KMS-11 (cell line): ENCODE results near the gene EDA.

Experiments used
- H2AFZ ChIP-seq: fragments of 200-600 bp; sonication (generic); 2 replicates; pipeline ENCODE4 v1.6.1; 2016; ENCODE audit warnings: antibody characterized with exemption, mixed run types, low read depth
- H3K27ac ChIP-seq: fragments of 200-600 bp; sonication (generic); 2 replicates; pipeline ENCODE4 v1.6.1; 2016; ENCODE audit warnings: mild to moderate bottlenecking, mixed run types
- H3K27me3 ChIP-seq: fragments of 200-600 bp; sonication (generic); 2 replicates; pipeline ENCODE4 v1.6.1; 2017; ENCODE audit warnings: mild to moderate bottlenecking, low read depth, mixed run types, moderate library complexity; ENCODE audit not compliant: insufficient read depth
- H3K36me3 ChIP-seq: fragments of 200-600 bp; sonication (generic); 2 replicates; pipeline ENCODE4 v1.6.1; 2017; ENCODE audit warnings: mild to moderate bottlenecking, mixed run types; ENCODE audit not compliant: insufficient read depth
- H3K4me1 ChIP-seq: fragments of 200-600 bp; sonication (generic); 2 replicates; pipeline ENCODE4 v1.6.1; 2016; ENCODE audit warnings: mild to moderate bottlenecking, low read depth, mixed run types; ENCODE audit not compliant: poor library complexity, severe bottlenecking
- H3K4me2 ChIP-seq: fragments of 200-600 bp; sonication (generic); 2 replicates; pipeline ENCODE4 v1.7.0; 2016; ENCODE audit warnings: mild to moderate bottlenecking, mixed run types
- H3K4me3 ChIP-seq: fragments of 200-600 bp; sonication (generic); IDR thresholded peaks from 2 replicates; pipeline ENCODE4 v1.6.1; 2017; ENCODE audit warnings: low read depth, low read length, mixed read lengths; ENCODE audit not compliant: insufficient read depth
- H3K79me2 ChIP-seq: fragments of 200-600 bp; sonication (generic); 2 replicates; pipeline ENCODE4 v1.6.1; 2016; ENCODE audit warnings: low read depth, mixed run types; ENCODE audit not compliant: insufficient read depth
- H3K9ac ChIP-seq: fragments of 200-600 bp; sonication (generic); 2 replicates; pipeline ENCODE4 v1.6.1; 2016; ENCODE audit warnings: mild to moderate bottlenecking, mixed run types
- H4K20me1 ChIP-seq: fragments of 200-600 bp; sonication (generic); 2 replicates; pipeline ENCODE4 v1.6.1; 2016; ENCODE audit warnings: mild to moderate bottlenecking, mixed run types; ENCODE audit not compliant: insufficient read depth
- CTCF ChIP-seq: fragments of 200-600 bp; sonication (generic); conservative IDR thresholded peaks from 2 replicates; pipeline ENCODE4 v1.6.1; 2017; ENCODE audit warnings: low read depth, mild to moderate bottlenecking, antibody characterized with exemption, low read length, moderate library complexity, mixed read lengths

Gene EDA

GRCh38 chrX:70032792-70033191 is 416.9 kb downstream of the EDA start:
- H3K79me2 ChIP-seq: no peaks in the 10 kb centered on the region
- no peaks in the 10 kb centered on the region for H3K27me3 ChIP-seq
- no peak overlapping the region for H2AFZ ChIP-seq
- H4K20me1 ChIP-seq: no peaks in the 10 kb centered on the region
- no peaks in the 10 kb centered on the region for H3K4me1 ChIP-seq
- H3K27ac ChIP-seq: no peak overlapping the region
- no peak for TF ChIP-seq CTCF
- no peak overlapping the region for H3K4me3 ChIP-seq
- no peak overlapping the region for H3K4me2 ChIP-seq
- H3K9ac ChIP-seq: no peak overlapping the region
- no peaks in the 10 kb centered on the region for H3K36me3 ChIP-seq

GRCh38 chrX:70033348-70034051 is 417.6 kb downstream of the EDA start:
- Histone ChIP-seq H4K20me1 (no peaks in the 10 kb centered on the region), H3K79me2 (no peaks in the 10 kb centered on the region), H3K4me3 (no peak overlapping the region), H3K27me3 (no peaks in the 10 kb centered on the region), H3K9ac (no peak overlapping the region), H3K4me2 (no peak overlapping the region), H3K4me1 (no peaks in the 10 kb centered on the region), H3K36me3 (no peaks in the 10 kb centered on the region), H3K27ac (no peak overlapping the region), H2AFZ (no peak overlapping the region)
- peak; percentile 63; the same call in 1 of the 2 replicates for TF ChIP-seq CTCF

- Histone ChIP-seq H3K4me2 (no peak overlapping the region), H3K27ac (no peak overlapping the region), H3K36me3 (no peaks in the 10 kb centered on the region), H3K4me3 (no peak overlapping the region), H3K4me1 (no peaks in the 10 kb centered on the region), H4K20me1 (no peaks in the 10 kb centered on the region), H3K79me2 (no peaks in the 10 kb centered on the region), H3K27me3 (no peaks in the 10 kb centered on the region), H2AFZ (no peak overlapping the region), H3K9ac (no peak overlapping the region)
- TF ChIP-seq CTCF: no peak
Measured at GRCh38 chrX:70034646-70035045, 418.7 kb downstream of the EDA start.

- no peak overlapping the region for H3K9ac ChIP-seq
- H3K27ac ChIP-seq: no peak overlapping the region
- no peaks in the 10 kb centered on the region for H4K20me1 ChIP-seq
- H3K27me3 ChIP-seq: no peaks in the 10 kb centered on the region
- H2AFZ ChIP-seq: no peak overlapping the region
- no peak overlapping the region for H3K4me3 ChIP-seq
- H3K36me3 ChIP-seq: no peaks in the 10 kb centered on the region
- no peaks in the 10 kb centered on the region for H3K79me2 ChIP-seq
- H3K4me1 ChIP-seq: no peaks in the 10 kb centered on the region
- TF ChIP-seq CTCF: no peak
- H3K4me2 ChIP-seq: no peak overlapping the region
Measured at GRCh38 chrX:70038515-70038914, 422.6 kb downstream of the EDA start.
